Body of pancreas (tissue), 4 donors: ENCODE results near the gene CDH4. TPM values are rescaled to one million over a fixed set of nuclear protein-coding genes. Genes with fewer than 3 reads are reported as not detected.

Source experiments
- ATAC-seq: fragments of 150-250 bp; one replicate; pipeline ENCODE4 v1.9.1; 2016
- DNase-seq, 4 donors: peaks; one replicate each; pipeline ENCODE4 v3.0.0-alpha.2; 2019
- H3K27ac ChIP-seq, 4 donors: fragments of 200-600 bp; sonication (generic); 1 replicate in 3 of 4; 2 replicates in 1 of 4; pipeline versions ENCODE4 v1.5.1 to v1.6.1; 2016 to 2019; ENCODE audit warnings: mild to moderate bottlenecking in 1 of 4, mixed read lengths in 1 of 4, moderate library complexity in 1 of 4
- H3K27me3 ChIP-seq, 2 donors: fragments of 200-600 bp; sonication (generic); one replicate each; pipeline ENCODE4 v1.6.0; 2016; ENCODE audit warnings: mild to moderate bottlenecking in 1 of 2
- H3K36me3 ChIP-seq, 2 donors: fragments of 200-600 bp; sonication (generic); replicated peaks in 1 of 2; 2 replicates each; pipeline ENCODE4 v1.5.1; 2016; ENCODE audit warnings: low read depth in 2 of 2; ENCODE audit not compliant: insufficient read depth in 1 of 2
- H3K4me1 ChIP-seq: fragments of 200-600 bp; sonication (generic); one replicate; pipeline ENCODE4 v1.6.0; 2016
- H3K4me3 ChIP-seq, 2 donors: fragments of 200-600 bp; sonication (generic); 1 replicate in 1 of 2; 2 replicates in 1 of 2; pipeline ENCODE4 v1.5.1; 2016 to 2019
- H3K9me3 ChIP-seq, 3 donors: fragments of 200-600 bp; sonication (generic); 1 replicate in 2 of 3; 2 replicates in 1 of 3; pipeline ENCODE4 v1.5.1; 2016
- POLR2A ChIP-seq, 3 donors: fragments of 450-650 bp; IDR thresholded peaks; one replicate each; pipeline ENCODE4 v1.6.1; 2016; ENCODE audit warnings: antibody characterized with exemption in 3 of 3, mild to moderate bottlenecking in 2 of 3
- WGBS, 2 donors: methylation state at CpG; one replicate each; pipeline ENCODE4 v1.1.5; 2017; 5-methylcytosine and 5-hydroxymethylcytosine counted together
- intact Hi-C: fragments of 100-400 bp; cut with DNase I; formaldehyde crosslinking; loops from one replicate; pipeline ENCODE4 v1.15.1; 2023
- total RNA-seq, 2 donors: library from RNA; depleted of rRNA; stranded (reverse); fragments of >200 nt; gene quantifications; one replicate each; pipeline ENCODE4 v1.1.0, GENCODE V29; 2016
- TF ChIP-seq, protein P1 (sequence below), 7 experiments: fragments of 450-650 bp in 4 of 7; fragments of 200-600 bp in 3 of 7; sonication (generic) in 3 of 7; IDR thresholded peaks; one replicate each; pipeline ENCODE4 v1.5.1; 2016 to 2019; ENCODE audit warnings: antibody characterized with exemption in 7 of 7

Gene CDH4
- total RNA-seq, 2 donors from 2014 or later, result 0.33 to 0.52 TPM

DNA sequence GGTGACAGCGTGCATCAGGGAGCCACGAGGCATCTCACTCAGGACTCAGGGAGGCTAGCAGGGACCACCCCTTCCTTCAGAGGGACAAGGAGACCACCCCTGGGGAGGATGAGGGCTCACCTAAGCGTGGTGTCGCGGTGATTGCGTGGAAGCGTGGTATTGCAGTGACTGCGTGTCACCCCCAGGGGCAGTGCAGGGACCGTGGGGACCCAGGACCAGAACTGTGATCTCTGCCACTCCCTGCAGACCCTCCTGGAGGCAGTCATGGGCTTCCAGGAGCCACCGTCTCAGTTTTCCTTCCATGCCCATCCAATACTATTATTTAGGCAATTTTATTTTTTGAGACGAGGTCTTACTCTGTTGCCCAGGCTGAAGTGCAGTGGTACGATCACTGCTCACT lies 666.5 kb downstream of the CDH4 start:
- H3K36me3 ChIP-seq, result no peaks in the 10 kb centered on the region
- WGBS, 2 donors, result 65 to 84% methylated on average over 3 to 12 of the region's 12 CpGs
- H3K27ac ChIP-seq, result no peak overlapping the region
- DNase-seq (no peak), ATAC-seq (no peak)
- TF ChIP-seq, protein P1, sequence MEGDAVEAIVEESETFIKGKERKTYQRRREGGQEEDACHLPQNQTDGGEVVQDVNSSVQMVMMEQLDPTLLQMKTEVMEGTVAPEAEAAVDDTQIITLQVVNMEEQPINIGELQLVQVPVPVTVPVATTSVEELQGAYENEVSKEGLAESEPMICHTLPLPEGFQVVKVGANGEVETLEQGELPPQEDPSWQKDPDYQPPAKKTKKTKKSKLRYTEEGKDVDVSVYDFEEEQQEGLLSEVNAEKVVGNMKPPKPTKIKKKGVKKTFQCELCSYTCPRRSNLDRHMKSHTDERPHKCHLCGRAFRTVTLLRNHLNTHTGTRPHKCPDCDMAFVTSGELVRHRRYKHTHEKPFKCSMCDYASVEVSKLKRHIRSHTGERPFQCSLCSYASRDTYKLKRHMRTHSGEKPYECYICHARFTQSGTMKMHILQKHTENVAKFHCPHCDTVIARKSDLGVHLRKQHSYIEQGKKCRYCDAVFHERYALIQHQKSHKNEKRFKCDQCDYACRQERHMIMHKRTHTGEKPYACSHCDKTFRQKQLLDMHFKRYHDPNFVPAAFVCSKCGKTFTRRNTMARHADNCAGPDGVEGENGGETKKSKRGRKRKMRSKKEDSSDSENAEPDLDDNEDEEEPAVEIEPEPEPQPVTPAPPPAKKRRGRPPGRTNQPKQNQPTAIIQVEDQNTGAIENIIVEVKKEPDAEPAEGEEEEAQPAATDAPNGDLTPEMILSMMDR (IDR thresholded peaks at IDR 0.05), result no peak
- TF ChIP-seq POLR2A (IDR thresholded peaks at IDR 0.05), result no peak
- no peaks in the 10 kb centered on the region for H3K9me3 ChIP-seq
- H3K27me3 ChIP-seq, result no peaks in the 10 kb centered on the region
- no peaks in the 10 kb centered on the region for H3K4me1 ChIP-seq
- no peak overlapping the region for H3K4me3 ChIP-seq
- intact Hi-C loops, result no loop called here

DNA sequence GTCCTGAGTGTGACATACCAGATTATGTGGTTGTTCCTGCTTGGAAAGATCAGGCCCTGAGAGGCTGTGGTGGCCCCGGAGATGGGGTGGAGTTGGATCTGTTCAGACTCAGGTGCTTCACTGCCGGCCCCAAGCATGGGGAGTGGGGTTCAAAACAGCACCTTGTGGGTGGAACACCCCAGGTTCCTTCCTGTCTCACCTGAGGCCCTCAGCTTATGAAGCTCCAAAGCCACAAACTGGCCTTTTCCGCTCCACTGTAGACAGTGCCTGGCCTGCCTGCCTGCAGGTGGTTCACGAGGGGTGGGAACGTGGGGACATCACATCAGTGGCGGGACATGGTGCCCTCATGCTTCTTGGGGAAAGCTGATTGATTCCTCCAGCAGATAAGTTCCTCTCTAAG lies 667.2 kb downstream of the CDH4 start:
- Histone ChIP-seq H3K4me1 (no peaks in the 10 kb centered on the region), H3K27ac (no peak overlapping the region), H3K27me3 (no peaks in the 10 kb centered on the region), H3K36me3 (no peaks in the 10 kb centered on the region), H3K9me3 (no peaks in the 10 kb centered on the region), H3K4me3 (no peak overlapping the region)
- ATAC-seq (no peak), DNase-seq (no peak)
- 66 to 85% methylated on average over 4 to 6 of the region's 6 CpGs for WGBS, 2 donors
- intact Hi-C loops, result no loop called here
- TF ChIP-seq, protein P1 (IDR thresholded peaks at IDR 0.05), result no peak
- no peak for TF ChIP-seq POLR2A (IDR thresholded peaks at IDR 0.05)

DNA sequence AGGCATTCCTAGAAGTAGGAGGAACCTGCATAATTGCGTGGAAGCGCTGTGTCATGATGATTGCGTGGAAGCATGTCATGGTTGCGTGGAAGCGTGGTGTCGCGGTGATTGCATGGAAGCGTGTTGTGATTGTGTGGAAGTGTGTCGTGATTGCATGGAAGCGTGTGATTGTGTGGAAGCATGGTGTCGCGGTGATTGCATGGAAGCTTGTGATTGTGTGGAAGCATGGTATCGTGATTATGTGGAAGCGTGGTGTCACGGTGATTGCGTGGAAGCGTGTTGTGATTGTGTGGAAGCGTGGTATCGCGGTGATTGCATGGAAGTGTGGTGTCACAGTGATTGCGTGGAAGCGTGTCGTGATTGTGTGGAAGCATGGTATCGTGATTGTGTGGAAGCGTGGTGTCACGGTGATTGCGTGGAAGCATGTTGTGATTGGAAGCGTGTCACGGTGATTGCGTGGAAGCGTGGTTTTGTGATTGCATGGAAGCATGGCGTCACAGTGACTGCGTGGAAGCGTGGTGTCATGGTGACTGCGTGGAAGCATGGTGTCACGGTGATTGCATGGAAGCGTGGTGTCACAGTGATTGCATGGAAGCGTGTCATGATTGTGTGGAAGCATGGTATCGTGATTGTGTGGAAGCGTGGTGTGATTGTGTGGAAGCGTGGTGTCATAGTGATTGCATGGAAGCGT lies 667.8 kb downstream of the CDH4 start:
- ATAC-seq (no peak), DNase-seq (no peak)
- TF ChIP-seq POLR2A (IDR thresholded peaks at IDR 0.05), result no peak
- TF ChIP-seq, protein P1 (IDR thresholded peaks at IDR 0.05), result no peak
- H3K4me1 ChIP-seq, result no peaks in the 10 kb centered on the region
- H3K36me3 ChIP-seq, result no peaks in the 10 kb centered on the region
- intact Hi-C loops, result no loop called here
- H3K9me3 ChIP-seq, result no peaks in the 10 kb centered on the region
- no peak overlapping the region for H3K4me3 ChIP-seq
- no peaks in the 10 kb centered on the region for H3K27me3 ChIP-seq
- 78 to 81% methylated on average over 42 of the region's 42 CpGs for WGBS, 2 donors
- H3K27ac ChIP-seq, result no peak overlapping the region

DNA sequence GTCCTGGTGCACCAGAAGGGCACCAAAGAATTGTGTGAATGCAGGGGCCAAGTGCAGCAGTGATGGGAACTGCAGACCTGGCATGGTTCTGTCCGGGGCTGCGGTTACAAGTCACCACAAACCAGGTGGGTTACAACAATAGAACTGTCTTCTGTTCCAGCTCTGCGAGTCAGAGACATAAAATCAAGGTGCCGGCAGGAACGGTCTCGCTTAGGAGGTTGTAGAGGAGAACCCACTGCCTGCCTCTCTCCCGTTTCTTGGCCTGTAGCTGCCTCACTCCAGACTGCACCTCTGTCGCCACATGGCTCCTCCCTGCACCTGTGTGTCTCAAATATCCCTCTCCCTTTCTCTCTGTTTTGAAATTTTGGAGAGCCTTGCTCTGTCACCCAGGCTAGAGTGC lies 670.4 kb downstream of the CDH4 start:
- Histone ChIP-seq H3K36me3 (no peaks in the 10 kb centered on the region), H3K27me3 (no peaks in the 10 kb centered on the region), H3K27ac (no peak overlapping the region), H3K4me1 (no peaks in the 10 kb centered on the region), H3K4me3 (no peak overlapping the region), H3K9me3 (no peaks in the 10 kb centered on the region)
- ATAC-seq (no peak), DNase-seq (no peak)
- WGBS, 2 donors, result 75% methylated on average over 8 of the region's 8 CpGs
- no peak for TF ChIP-seq POLR2A (IDR thresholded peaks at IDR 0.05)
- TF ChIP-seq, protein P1 (IDR thresholded peaks at IDR 0.05), result no peak
- intact Hi-C loops, result no loop called here

DNA sequence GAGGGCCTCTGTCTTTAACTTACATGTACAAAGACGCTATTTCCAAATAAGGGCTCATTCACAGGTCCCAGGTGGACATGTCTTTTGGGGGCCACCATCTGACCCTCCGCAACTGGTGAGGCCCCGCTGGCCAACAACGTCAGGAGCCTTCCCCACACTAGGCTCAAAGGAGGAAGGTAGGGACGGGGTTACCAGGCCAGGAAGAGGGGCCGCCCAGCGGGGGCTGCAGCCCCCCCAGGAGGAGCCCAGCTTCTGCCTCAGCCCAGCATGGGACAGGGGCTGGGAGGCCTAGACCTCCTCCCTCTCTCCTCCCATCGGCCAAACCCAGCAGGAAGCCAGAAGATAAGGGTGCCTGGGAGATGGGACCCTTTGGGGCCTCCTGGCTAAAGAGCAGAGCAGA lies 670.9 kb downstream of the CDH4 start:
- Histone ChIP-seq H3K9me3 (no peaks in the 10 kb centered on the region), H3K27ac (no peak overlapping the region), H3K36me3 (no peaks in the 10 kb centered on the region), H3K4me1 (no peaks in the 10 kb centered on the region), H3K4me3 (no peak overlapping the region), H3K27me3 (no peaks in the 10 kb centered on the region)
- 59 to 72% methylated on average over 8 of the region's 8 CpGs for WGBS, 2 donors
- intact Hi-C loops, result no loop called here
- no peak for TF ChIP-seq POLR2A (IDR thresholded peaks at IDR 0.05)
- TF ChIP-seq, protein P1 (IDR thresholded peaks at IDR 0.05), result no peak
- no peak for DNase-seq
- ATAC-seq, result no peak
